HG03280 (cell line): ENCODE measurements around the gene IQSEC1.

Experiments
- ATAC-seq: cut with Tn5 transposase; IDR thresholded peaks from one replicate; pipeline ENCODE4 v1.9.1; 2021; ENCODE audit warnings: mild to moderate bottlenecking, moderate library complexity; ENCODE audit not compliant: unreplicated experiment

IQSEC1 gene

DNA sequence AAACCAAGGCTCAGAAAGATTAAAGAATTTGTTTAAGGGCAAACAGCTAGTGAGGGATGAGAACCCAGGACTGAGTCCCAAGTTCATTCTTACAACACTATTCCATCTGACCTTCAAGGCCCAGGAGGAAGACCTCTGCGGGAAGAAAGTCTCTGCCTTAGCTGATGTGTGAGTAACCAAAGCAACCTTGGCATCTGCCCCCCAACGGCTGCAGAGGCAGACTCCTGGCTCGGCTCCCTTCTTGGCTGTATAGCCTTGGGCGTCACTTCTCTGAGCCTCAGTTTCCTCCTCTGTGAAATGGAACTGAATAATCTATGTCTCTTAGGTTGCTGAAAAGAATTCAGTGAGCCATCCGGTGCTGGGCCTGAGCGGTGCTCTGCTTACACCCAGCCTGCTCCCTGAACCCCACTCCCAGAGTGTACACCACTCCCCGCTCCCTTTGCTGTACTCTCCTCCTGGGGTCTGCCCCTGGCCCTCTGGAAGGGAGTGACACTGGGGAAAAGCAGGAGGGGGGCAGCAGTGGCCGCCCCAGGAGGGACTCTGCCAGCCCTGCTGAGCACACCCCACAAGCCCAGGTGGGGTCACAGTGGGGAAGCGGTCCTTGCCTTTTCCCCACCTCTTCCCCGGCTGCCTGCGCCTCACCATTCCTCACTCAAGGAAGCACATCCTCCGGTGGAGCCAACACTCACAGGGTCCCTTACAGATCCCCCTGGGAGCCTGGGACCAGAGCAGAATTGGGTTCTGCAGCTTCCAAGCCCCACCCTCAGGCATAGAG lies 97.3 kb downstream of the IQSEC1 start:
- ATAC-seq = no peak

- no peak for ATAC-seq
These were observed 98.4 kb downstream of the IQSEC1 start for GRCh38 chr3:12974819-12975218.

GRCh38 chr3:12974334-12974733 lies 98.9 kb downstream of the IQSEC1 start:
- no peak for ATAC-seq

DNA sequence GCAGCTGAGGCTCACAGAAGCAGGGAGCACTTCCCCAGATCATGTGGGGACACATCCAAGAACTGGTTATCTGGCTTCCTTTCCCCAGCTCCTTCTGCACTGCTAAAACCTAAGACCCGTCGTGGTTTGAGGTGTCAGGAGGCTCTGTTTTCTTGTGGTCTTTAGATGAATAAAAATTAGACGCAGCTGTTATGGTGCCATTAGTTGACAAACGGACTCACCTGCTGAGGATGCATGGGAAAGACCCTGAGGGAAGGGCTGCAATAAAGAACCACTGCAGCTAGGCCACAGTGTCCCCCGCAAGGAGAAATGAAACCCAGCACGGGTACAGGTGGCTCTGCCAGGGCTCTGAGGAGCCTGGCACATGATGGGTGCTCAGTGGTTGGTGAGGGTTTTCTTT lies 99.4 kb downstream of the IQSEC1 start:
- ATAC-seq = no peak

- ATAC-seq = no peak
These were observed 100.2 kb downstream of the IQSEC1 start for GRCh38 chr3:12972781-12973702.

GRCh38 chr3:12972043-12972442 lies 101.2 kb downstream of the IQSEC1 start:
- no peak for ATAC-seq

GRCh38 chr3:12970684-12971083 lies 102.5 kb downstream of the IQSEC1 start:
- ATAC-seq = no peak

DNA sequence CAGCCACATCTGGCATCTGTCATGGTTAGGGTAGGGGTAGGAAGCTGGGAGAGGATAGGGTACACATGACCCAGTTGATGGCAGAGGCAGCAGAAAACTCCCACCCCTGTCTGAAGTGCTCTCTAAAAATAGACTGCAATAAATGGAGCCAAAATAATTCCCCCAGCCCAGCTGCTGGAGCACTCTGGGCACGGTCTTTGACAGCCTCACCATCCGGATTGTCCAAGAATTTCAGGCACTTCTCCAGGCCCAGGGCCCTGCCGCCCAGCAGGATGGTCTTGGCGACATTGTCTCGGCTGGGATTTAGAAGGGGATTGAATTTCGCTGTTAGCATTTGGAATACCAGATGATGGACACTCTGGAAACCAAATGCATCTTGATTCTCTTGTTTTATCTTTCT lies 103.7 kb downstream of the IQSEC1 start:
- ATAC-seq = no peak

- ATAC-seq = no peak
These were observed 104.7 kb downstream of the IQSEC1 start for GRCh38 chr3:12968541-12968940.

GRCh38 chr3:12967606-12968351 lies 105.5 kb downstream of the IQSEC1 start:
- ATAC-seq = peak; percentile 84

DNA sequence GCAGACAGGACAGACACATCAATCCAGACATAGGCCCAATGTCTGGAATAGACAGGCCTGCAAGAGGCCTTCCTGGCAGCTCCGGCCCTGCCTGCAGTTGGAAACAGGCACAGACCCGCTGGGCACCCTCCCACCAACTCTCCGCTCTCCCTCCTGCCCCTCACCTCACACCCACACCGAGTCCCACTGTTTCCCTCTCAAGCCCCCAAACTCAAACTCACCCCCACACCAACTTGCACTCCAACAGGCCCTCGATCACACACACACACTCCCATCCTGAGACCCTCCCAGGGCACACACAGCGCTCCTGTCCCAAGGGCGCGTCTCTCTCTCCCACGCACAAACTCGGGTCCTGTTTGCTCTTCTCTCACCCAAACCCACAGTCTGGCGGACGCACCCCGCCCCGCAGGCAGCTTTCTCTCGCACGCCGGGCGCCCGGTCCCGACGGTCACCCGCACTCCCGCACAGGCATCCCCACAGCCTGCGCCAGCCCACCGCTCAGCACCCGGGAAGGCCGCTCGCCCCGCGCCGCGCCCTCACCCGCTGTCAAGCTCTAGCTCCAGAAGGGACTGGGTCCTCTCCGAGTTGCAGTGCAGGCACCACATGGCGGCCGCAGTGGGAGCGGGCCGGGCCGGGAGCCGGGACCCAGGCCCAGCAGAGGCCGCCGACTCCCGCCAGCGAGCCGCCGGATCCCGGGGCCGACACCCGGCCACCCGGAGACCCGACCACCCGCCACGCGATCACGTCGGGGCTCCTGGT lies 106.2 kb downstream of the IQSEC1 start:
- ATAC-seq = peak; percentile 13

- ATAC-seq = no peak
These were observed 107.0 kb downstream of the IQSEC1 start for GRCh38 chr3:12965999-12966846.

GRCh38 chr3:12964711-12965612 lies 108.3 kb downstream of the IQSEC1 start:
- ATAC-seq = no peak

GRCh38 chr3:12963922-12964701 lies 109.1 kb downstream of the IQSEC1 start:
- no peak for ATAC-seq

- no peak for ATAC-seq
These were observed 109.9 kb downstream of the IQSEC1 start for GRCh38 chr3:12963231-12963896.

DNA sequence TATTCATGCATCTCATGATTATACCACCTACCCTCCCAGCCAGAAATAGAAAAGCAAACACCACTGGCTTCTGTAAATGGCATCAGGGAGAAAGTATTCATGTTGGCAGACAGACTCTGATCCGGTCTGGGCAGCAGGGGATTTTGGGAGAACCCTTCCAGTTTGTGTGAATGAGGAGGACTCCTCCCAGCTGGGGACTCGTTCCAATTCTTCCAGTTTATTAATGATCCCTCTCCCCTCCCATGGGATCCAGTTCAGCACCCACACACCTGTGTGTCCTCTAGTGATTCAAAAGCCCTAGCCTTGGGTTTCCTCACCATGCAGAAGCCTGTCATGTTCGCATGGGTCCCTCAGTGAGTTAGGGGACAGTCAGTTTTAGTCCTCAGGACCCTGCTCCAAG lies 110.9 kb downstream of the IQSEC1 start:
- ATAC-seq = no peak

- no peak for ATAC-seq
These were observed 111.6 kb downstream of the IQSEC1 start for GRCh38 chr3:12961697-12962036.
